ENCODE data around the gene PEF1.
A peak's percentile ranks its signal among the peaks of the same experiment; 100 is the strongest.

The PEF1 gene

DNA sequence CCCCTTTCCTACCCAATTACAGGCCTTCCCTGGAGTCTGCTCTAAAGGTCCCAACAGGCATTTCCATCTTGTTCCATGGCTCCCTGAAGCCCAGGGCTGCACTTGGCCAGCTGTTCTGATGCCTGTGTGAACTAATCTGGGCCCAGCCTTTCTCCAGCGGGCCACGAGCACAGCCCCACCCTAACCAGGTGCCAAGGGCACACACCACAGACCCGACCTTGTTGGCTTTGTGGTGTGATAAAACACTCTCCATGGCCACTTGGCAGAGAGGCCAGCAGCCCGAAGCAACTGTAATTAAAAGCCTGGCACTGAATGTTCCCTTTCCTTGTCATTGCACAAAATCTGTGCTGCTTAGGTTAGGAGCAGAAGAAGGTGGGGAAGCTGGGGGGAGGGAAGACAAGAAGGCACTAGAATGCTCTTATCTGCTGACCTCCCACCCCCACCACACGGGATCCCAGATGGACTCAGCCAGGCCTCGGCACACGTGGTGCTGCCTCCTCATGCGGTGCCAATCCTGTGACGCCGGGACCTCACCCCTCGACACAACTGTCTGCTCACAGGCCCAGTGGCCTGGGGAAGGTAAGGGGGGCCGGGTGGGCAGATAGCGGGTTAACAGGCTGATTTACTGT is 17.3 kb downstream of the PEF1 start:
- DNase-seq = no peak

DNA sequence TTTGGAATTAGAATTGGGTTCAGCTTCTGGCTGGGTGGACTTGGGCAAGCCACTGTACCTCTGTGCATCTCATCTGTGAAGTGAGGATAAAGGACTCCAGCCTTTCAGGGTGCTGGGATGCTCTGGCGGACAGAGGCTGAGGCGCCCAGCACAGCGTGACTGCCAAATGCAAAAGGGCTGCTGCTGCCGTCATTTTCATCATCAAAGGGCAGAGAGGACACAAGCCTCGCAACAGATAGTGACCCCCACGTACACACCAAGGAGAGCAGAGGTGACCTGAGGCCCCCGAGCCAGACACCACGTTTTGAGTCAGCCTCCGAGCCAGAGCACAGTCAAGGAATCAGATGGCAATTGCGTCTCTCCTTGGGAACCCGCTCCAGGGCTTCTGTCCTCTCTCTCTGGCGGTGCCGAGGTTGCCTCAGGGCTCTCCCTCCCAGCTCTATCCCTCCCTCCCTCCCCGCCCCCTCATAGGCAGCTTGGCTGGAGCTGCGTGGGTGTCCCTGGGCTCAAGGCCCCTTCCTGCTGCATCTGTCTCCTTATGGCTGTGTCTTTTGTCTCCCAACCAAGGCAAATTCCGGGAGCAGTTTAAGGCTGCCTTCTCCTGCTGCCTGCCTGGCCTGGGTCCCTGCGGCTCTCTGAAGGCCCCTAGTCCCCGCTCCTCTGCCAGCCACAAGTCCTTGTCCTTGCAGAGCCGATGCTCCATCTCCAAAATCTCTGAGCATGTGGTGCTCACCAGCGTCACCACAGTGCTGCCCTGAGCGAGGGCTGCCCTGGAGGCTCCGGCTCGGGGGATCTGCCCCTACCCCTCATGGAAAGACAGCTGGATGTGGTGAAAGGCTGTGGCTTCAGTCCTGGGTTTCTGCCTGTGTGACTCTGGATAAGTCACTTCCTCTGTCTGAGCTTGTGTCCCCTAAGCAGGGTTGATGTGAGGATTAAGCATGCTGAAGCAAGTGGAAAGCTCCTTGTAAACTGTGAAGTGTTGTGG is 18.2 kb downstream of the PEF1 start:
- DNase-seq = no peak

DNA sequence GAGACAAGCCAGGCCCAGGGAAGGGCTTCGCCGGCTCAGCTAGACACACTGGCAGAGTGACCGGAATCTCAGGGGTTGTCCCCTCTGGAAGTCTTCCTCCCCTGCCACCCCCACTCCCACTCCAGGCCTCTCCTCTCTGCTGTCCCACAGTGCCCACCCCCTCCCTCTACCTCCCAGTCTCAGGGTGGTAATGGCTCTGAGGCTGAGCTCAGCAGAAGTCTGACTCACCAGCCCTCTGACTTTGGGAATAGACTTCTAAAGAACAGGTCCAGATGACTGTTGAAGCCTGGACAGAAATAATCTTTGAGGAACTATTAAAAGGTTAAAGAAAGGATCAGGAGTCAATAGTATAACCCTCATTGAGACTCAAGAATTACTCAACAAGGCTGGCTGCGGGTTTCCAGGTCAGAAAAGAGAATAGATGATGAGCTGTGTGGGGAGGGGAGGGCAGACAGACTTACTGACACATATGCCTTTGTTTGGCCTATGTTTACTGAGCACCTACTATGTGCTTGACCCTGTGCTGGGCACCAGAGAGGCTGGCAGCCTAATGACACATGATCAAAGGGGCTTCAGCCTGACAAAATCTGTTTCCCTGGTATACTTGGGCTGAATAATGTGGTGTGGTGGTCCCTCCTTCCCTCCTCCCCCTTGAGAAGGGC is 19.0 kb downstream of the PEF1 start:
- DNase-seq = no peak

DNA sequence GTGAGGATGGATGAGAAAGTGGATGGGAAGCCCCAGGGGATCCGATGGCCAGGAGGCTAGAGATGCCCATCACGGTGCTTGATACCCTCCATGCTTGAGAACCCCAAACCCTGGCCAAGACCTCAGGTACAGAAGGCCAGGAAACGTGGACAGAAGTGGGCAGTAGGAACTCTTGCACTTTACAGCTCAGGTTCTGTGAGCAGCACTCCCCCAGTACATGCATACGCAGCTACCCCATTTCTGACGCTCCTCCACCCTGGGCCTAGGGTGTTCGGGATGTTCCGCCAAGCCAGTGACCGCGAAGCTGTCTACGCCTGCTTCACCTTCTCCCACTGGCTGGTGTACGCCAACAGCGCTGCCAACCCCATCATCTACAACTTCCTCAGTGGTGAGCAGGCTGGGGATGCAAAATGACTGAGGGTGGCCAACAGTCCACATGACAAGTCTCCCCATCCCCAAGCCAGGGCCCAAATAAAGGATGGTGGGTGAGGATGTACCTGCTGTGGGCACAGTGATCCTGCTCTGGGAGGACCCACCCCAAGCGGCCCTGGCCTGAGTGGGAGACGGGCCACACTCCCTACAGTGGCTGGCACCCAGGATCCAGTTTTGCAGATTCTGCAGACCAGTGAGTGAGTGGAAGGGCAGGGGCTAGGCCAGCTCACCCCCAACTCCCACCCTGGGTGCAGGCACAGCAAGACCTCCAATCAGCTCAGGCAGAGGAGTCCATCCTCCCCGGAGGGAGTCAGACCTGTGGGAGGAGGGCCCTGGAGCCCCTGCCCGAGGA is 19.8 kb downstream of the PEF1 start:
- no peak for DNase-seq

DNA sequence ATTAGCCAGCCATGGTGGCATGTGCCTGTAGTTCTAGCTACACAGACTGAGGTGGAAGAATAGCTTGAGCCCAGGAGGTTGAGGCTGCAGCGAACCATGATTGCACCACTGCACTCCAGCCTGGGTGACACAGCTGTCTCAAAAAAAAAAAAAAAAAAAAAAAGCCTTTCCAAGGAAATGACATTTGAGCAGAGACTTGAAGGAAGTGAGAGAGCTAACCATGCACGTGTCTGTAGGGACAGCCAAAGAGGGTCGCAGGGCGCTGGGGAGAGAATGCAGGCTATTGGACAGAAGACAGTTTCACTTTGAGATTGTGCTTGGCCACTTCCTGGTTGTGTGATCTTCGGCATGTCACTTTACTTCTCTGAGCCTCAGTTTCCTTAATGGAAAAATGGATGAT is 20.4 kb downstream of the PEF1 start:
- DNase-seq = no peak

DNA sequence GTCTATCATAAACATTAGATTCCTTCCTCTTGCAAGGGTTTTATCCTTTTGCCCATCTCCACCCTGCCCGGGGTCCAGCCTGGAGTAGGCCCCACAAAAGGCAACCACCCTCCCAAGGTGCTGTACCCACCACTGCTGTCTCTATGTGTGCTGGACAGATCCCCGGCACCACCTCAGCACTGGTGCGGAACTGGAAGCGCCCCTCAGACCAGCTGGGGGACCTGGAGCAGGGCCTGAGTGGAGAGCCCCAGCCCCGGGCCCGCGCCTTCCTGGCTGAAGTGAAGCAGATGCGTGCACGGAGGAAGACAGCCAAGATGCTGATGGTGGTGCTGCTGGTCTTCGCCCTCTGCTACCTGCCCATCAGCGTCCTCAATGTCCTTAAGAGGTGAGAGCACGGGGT is 21.3 kb downstream of the PEF1 start:
- no peak for DNase-seq

DNA sequence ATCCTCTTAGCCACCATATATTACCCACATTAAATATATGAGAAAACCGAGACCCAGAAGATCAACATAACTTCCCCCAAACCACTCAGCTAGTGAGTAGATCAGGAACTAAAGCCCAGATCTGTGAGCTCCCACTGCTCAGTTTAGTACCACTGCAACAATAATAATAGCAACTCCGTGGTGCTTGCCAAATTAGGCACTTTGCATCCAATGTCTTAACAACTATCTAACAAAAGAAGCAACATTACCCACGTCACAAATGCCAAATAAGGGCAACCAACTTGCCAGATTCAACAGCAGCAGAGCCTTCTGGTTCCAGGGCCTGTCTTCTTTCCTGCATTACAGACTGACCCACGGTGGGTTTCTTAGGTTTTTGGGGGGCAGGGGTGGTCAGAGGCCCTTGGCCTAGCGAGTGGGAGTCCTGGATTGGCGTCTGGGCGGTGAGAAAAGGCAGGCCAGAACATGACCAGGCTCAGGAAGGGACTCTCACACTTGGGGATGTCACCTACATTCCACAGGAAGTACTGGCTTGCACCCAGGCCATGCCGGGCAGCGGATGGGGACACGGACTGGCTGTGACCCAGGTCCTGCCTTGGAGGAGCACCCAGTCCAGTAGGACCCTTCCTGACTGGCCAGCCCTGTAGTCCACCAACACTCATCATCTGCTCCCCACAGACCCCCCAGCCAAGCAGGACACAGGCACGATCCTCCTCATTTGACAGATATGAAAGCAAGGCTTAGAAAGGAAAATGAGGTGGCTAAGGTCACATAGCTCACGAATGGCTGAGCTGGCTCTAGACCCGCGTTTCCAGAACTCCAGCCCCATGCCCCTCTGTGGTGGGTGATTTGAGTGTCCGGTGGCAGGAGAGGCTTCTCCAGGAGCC is 22.6 kb downstream of the PEF1 start:
- DNase-seq = no peak

DNA sequence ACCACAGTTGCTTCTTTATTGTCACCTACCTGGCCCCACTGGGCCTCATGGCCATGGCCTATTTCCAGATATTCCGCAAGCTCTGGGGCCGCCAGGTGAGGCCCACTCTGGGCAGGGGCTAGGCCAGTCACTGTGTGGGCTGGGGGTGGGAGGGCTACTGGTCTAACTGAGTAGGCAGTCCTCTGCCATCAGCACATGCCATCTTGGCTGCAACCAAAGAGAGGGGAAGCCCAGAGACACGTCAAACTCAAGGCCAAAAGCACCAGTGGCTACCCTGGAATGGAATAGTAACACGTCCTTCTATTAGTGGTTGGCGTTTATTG is 23.2 kb downstream of the PEF1 start:
- DNase-seq = no peak

DNA sequence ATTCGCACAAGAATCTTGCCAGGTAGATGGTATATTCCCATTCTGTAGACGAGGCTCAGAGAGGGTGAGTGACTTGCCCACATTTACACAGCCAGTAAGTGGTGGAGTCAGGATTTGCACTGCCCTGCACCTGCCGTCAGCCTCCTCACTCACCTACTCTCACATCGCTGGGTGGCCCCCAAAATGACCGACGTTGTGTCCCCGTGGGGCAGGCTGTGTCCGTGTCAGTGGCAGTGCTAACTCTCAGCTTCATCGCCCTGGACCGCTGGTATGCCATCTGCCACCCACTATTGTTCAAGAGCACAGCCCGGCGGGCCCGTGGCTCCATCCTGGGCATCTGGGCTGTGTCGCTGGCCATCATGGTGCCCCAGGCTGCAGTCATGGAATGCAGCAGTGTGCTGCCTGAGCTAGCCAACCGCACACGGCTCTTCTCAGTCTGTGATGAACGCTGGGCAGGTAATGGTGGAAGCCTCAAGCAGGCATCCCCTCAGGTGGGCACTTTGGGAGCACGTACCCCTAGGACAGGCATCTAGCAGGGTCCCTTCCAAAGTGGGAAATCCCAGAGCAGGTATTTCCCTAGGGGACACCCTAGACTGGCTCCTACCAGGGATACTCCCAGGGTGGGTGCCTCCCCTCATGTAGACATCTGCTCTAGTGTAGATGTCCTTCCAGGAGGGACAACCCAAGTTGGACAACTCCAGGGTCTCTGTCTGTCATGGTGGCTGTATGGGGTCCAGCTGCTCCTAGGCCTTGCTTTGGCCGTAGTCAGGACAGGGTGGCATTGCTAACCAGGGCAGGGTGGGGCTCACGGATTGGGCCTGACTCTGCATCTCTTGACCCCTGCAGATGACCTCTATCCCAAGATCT is 23.8 kb downstream of the PEF1 start:
- no peak for DNase-seq

DNA sequence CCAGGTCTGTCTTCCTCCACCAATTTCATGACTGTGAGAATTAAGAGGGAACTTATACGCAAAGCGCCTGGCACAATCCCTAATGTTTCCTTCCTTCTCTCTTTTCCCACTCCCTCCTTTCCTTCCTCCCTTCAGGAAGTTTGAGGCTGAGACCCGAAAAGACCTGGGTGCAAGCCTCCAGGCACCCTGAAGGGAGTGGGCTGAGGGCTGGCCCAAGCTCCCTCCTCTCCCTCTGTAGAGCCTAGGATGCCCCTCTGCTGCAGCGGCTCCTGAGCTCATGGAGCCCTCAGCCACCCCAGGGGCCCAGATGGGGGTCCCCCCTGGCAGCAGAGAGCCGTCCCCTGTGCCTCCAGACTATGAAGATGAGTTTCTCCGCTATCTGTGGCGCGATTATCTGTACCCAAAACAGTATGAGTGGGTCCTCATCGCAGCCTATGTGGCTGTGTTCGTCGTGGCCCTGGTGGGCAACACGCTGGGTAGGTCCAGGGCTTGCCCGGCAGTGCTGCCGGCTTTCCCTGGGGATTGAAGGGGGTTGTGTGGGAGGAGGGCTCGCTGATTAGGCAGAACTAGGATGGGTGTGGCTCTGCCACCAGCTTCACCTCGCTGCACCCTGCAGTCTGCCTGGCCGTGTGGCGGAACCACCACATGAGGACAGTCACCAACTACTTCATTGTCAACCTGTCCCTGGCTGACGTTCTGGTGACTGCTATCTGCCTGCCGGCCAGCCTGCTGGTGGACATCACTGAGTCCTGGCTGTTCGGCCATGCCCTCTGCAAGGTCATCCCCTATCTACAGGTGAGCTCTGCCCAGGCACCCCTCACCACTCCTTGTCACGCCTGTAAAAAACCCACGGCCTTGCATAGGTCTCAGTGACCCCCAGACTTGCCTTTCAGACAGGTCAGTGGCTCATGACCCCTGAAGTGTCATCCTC is 25.5 kb downstream of the PEF1 start:
- DNase-seq = no peak

DNA sequence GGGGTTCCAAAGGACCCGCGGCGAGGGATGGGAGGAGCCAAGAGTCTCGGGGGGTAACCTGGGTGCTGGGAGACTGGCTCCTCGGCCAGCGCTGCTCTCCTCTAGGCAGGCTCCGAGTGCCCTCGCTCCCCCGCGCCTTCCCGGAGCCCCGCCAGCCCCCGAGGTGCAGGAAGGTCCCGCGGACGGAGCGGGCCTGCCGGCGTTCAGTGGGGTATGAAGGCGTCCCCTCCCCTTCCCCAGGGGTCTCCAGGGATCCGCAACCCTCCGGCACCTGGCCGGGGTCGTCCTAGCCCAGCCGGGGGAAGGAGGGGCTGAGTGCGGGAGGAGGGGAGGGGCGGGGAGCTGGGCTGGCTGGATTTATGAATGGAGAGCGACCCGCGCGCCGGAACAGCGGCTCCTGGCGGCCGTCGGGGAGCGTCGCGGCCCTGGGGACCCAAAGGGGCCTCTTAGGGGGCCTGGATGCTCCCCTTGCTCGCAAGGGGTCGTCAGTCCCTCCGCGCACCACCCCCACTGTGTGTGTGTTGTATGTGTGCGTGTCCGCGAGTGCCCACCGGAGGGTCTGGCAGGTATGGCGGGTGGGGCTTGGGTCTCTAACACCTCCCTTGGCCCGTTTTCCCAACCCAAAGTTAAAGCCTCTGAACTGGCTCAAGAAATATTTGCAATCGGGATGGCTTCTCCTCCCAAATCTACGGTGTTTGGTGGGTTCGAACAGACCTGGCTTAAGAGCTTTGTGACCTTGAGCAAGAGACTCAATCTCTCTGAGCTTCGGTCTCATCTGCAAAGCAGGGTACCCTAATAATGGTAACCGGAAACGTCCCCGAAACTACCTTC is 26.5 kb downstream of the PEF1 start:
- peak; percentile 68 for DNase-seq

DNA sequence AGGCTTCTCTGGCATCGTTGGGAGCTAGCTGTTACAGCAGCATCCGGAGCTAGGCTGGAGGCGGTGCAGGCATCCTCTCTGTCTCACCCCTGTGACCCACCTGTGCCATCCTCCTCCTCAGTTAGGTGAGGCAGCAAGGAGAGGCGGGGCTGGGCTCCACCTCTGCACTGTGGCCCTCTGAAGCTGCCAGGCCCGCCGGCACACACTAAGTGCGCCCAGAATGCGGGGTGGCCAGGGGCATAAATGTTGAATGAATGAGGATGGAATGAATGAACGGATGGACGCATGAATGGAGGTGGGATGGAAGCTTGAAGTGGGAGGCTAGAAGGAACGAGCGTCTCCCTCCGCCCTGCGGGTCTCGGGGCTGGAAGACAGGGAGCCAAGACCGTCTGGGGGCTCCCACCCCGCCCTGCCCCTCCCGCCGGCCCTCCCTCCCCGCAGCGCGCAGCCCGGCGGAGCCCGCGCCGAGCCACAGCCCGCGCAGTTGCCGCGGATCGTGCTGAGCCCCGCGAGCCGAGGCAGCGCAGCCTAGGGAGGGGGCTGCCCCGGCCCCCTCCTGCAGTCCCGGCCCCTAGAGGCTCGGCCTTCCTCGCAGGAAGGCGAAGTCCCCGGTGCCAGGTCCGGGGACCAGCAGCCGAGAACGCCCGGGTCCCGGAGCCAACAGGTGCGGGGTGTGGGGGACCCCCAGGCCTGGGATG is 27.3 kb downstream of the PEF1 start, which contains the start of gene HCRTR1:
Gene HCRTR1 (plus strand): TSS at position 472 of the 698 bp plus-strand sequence. CDS start 1,504 bp downstream, outside the sequence.
- DNase-seq = no peak

DNA sequence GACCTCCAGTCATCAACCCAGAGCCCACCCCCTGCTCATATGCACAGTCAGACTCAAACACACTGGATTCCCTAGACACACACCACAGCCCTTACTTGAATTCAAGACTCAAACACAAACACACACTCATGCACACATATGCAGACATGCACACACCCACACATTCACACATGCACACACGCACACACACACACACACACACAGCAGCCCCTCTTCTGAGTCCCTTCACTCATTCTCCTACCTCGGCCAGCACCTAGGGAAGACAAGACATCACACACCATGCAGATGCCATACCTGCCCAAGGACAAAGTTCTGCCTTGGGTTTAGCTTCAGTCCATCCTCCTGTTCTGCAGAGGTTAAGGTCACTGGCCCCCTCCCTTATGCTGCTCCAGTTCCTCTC is 28.7 kb downstream of the PEF1 start:
- no peak for DNase-seq

DNA sequence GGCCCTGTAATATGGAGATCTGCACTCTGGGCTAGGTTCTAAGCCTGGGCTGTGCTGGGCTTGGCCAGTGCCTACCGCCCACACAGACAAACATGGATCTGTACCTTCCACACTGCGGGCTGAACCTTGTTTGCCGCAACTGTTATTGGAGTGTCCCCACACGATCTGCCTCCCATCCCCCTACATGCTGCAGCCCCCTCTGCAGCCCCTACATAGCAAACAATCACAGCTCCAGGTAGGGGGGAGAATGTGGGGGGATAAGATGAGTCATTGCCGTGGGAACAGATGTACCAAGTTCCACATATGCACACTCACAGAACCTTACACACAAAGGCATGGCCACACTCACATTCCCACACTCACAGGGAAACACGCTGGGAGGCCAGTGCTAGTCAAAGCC is 29.3 kb downstream of the PEF1 start:
- no peak for DNase-seq

DNA sequence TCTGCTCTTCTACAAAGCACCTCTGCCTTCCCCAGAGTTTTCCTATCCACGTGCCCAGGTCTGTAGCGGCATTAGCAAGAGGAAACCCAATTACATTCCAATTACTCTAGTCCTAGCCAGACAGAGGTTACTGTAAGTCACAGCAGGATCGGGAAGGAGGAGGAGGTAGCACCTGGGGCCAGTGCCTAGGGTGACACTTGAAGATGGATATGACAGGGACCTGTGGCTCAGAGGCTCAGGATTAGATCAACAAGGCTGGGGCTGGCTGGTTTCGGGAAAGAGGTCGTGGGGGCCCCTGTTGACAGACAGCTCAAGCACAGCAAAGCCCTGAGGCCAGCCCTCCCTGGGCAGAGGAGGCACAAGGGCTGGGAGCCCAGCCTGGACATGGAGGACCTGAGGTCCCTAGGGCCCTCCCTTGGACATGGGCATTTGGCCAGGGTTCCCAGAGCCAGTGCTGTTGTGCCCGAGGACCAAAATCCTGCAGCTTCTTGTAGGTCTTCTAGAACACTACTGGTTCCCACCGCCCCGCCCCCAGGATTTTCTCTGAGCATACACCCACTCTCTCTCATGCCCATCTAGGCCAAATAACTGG is 30.2 kb downstream of the PEF1 start:
- no peak for DNase-seq

DNA sequence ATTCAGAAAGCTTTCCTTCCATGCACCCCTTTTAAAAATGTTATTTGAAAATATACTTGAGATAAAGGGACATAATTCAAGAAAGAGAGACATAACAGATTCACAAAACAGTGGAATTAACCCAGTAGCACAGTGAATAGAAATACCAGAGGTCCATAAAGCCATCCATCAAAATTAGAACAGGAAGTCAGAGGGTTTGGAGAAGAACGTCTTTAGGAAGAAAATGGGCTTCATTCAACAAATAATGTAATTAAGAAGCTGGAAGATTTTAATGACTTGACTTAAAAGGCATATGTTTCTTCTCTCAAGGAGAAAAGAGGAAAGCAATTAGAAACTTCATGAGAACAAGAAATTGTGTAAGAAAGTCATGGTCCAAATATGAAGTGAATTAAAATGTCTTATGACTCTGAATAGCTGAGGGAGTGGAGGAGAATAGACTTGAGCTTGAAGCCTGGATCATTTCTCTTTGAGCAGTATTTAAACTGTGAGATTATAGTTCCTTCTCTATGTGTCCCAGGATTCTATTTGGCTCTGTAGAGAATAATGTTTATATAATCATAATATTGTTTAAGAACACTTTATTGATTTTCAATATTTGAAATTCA is 35.1 kb downstream of the PEF1 start:
- DNase-seq = no peak

DNA sequence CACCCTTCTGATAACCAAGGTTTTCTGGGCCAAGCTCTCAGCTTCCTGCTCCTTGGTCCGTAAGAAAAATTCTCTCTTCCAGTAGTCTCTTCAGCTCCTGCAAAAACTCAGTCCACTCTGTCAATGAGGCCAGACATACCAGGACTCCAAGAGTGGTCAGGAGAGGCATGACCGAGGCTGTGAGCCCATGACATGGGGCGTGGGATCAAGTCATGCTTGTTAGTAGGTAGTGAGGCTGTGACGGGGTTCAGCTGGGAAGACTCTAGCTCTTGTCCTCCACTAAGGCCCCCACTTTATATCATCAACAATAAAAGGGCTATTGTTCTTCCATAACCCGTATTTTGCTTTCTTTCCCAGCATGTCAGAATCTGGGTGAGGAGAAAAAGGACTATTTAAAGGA is 37.3 kb downstream of the PEF1 start:
- no peak for DNase-seq

Measured in right hindlimb (tissue), 1 donor.